ENCODE results near the gene CEP76.

The CEP76 gene

DNA sequence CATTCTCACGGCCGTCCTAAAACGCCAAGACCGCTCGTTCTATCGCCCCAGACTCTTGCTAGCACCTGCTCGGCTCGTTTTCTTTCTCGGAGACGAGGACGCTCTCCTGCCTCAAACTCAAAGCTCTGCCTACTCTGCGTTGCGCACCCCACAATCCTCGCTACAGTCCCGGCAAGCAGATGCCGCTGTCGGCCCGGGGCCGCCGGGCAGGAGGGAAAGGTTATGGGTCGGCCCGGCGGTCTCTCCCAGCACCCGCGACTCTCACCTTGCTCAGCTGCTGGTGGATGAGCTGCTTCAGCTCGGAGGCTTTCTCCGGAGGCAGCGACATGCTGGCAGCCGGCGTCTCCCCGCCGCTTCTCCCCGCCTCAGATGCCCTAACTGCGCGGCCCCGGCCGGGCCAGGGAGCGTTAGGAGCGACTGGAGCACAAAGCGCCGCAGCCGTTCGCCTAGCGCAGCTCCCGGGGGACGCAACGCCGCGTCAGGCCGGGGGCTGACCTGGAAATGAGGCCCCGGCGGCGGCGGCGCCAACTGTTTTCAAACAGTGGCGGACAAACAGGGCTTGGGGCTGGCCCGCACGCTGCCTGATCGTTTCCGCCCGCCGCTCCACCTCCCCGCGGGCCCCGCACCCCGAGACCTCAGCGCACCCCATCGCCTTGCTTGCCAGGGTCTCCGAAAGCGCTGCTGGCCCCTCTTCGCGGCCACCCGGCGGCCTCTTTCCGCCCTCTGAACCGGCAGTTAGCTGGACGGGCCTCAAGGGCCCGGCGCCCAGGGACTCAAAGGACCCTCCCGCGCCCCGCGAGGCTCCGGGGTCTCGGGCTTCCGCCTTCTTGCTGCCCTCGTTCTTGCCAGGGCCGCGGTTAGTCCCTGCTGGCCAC, at the start of gene CEP76, which contains the start of gene PSMG2:
CEP76 (minus strand) TSS at position 503 of the 875 bp plus-strand sequence; CDS start at position 328, 175 bp downstream.
PSMG2 (plus strand) TSS at position 822 of the 875 bp plus-strand sequence. CDS start 66 bp downstream, outside the sequence.
- no peak for FAIRE-seq

DNA sequence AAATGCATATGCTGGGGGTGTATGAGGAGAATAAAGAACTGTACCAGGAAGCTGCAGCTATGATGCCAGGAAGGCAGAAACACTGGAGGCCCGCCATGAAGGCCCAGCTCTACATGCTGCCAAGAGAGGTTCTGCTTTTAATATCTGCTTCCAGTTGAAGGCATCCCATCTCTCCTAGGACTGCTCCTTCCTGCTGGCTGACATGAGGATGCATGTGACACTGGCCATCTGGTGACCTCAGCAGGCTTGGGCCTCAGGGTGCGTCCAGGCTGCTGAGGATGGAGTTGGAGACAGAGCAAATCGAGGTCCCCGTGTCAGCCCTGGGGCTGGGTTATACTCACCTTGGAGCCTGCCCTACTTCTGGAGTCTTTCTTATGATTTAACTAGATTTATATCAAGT, 49.4 kb upstream of the CEP76 start:
- no peak for FAIRE-seq

- no peak for FAIRE-seq
These were observed 49.0 kb upstream of the CEP76 start for GRCh38 chr18:12751503-12751884.

DNA sequence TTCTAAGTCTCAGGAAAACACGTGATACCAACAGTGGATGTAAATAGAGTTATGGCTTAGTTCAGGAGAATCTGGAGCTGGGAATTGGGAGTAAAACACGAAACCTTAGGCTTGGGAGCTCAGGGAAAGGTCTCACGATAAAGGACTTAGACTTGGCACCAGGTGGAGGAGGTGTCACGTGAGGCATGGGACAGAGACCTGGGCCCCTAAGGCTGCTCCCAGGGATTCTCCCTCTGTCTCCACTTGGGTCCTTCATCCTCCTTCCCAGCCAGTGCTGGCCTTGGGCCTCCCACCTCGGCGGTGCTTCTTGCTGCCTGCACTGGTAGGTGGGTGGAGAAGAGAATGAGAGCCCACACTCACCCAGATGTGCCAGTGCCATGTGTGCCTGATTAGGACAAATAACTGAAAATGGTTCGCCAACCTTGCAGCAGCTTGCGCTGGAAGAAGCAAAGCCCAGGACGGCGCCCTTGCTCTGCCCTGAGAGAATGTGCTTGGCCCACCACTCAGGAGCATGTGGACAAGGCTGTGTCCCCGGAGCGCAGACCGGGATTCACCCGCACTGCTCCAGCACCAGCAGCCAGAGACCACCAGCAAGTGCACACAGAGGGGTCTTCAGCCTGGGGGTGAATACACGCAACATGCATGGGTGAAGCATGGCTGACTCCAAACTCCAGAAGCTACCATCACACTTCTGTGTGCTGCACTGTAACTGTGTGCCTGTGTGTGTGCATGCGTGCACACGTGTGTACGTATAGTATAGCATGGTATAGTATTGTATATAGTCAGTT, 48.4 kb upstream of the CEP76 start:
- FAIRE-seq = no peak

DNA sequence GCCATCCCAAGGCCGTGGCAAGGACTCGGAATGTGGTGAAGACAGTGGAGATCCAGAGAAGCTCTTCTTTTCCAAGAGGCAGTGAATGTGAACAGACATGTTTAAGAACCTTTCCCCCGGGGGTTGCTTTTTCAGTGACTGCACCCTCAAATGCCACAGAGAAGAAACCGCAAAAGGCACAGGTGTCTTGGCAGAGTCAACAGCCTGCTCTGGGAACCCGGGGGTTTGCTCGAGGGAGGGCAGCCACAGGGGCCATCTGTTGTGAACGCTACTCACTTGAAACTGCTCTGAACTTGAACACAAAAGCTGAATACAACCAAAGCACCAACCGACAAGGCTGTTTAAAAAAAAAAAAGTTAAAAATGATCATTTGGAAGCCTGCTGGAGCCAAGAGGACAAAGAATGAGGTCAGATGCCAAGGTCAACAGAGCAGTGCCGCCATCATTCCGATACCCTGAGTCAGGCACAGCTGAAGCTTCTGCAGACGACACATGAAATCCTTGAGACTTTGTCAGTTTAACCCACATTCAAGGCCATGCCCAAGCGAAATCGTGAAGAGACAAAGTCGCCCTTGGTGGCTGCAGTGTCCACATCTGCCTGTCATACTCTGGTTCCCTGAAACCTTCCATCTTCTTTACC, 47.7 kb upstream of the CEP76 start:
- FAIRE-seq = no peak

DNA sequence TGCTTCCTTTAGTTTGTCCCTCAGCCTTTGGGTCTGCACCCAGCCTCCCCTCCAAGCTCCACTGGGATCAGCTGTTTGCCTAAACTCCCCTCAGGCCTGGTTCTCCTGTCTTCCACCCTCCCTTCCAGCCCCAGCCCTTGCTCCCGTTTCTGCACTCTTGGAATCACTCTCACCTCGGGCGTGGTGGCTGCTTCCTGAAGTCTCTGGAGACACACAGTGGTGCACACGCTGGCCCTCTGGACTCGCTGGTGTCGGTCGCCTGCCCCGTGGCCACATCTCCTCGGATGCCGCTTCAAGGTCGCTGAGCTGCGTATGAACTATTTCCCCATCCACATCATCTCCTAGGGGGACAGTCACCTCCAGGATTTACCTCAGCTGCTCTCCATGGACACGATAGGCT, 46.6 kb upstream of the CEP76 start:
- FAIRE-seq = no peak

- FAIRE-seq = no peak
These were observed 46.1 kb upstream of the CEP76 start for GRCh38 chr18:12748671-12749070.

GRCh38 chr18:12747530-12748315, 45.2 kb upstream of the CEP76 start:
- no peak for FAIRE-seq

GRCh38 chr18:12745095-12745795, 42.7 kb upstream of the CEP76 start:
- no peak for FAIRE-seq

DNA sequence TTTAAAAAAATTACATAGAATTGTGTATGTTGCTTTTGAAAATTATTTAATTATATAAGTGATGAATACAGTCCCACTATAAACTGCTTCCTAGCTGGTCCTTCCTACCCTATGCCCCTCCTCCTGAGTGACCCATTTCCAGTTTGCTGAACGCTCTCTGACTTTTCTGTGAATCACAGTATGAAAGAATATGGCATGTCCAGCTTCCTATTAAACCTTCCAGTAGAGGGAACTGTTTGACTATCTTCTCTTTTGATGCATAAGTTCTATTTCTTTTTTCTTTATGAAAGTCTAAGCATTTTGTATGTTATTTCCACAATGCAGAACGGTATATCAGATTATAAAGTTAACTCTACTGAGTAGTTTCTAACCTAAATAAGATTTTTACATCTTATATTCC, 41.6 kb upstream of the CEP76 start:
- peak; percentile 91 for FAIRE-seq

DNA sequence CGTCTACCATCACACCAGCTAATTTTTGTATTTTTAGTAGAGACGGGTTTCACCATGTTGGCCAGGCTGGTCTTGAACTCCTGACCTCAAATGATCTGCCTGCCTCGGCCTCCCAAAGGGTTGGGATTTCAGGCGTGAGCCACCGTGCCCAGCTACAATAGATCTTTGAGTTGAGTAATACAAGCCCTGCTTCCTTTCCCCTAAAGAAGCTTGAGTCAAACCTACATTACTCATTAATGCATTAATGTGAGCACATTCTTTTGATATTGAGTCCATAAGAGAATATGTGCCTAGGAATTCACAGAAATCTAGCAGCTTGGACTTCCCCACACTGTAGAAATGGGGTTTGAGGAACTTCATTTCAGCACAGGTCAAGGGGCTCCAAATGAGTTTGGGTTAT, 39.9 kb upstream of the CEP76 start:
- FAIRE-seq = no peak

GRCh38 chr18:12741351-12741750, 38.8 kb upstream of the CEP76 start:
- FAIRE-seq = no peak

DNA sequence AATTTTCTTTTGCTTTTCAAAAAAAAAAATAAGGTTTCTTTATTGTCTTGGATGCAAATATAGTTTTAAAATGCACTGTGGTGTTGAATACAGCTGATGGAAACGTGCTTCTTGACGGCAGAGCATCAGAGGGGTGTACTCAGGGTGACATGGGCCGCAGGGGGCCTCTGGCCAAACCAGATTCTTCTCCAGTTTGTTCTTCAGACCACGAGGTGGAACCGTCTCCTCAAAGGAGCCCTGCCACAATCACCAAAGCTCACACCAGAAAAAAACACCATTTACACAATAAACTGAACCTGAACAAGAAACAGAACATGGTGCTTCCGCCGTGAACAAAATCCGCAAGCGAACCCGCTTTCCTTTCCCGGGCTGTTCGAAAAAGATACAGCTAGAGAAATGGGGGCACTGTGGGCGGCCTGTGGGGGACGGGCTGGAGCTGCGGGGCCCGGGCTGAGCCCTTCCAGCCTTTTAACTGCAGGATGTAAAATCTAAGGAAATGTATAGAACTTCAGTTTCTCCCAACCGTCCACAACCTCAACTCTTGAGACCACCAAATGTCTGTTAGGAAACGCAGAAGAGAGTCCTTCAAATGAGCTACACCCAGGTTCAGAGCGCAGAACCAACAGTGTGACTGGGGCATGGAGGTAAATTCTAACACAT, 34.9 kb upstream of the CEP76 start:
- FAIRE-seq = no peak

DNA sequence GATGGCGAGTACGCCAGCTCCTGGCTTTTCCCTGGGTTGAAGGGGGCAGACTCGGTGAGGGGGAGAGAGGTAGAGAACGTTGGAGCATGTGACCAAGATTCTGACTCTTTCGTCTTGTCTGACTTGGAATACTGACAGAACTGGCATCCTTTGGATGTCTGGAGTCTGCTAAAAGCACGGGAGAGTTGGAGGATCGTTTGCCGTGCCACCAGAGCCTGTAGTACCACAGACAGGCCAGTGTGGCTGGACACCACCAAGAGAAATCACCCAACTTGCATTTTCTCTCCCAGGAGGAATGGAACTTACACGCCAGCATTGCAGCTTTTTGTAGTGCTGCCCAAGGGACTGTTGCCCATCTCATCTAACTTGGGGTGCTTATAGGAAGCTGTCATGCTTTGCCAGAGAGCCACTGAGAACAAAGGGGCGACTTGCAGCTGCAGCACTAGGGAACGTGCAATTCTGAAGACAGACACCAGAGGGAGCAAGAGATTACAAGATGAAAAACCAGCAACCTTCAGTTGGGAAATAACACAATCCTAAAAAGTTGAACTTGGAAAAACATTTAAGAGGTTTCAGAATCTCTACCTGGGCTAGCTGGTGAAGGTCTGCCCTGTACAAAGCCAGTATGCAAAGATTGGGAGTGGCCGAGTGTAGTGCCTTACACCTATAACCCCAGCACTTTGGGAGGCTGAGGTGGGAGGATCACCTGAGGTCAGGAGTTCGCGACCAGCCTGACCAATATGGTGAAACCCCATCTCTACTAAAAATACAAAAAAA, 24.4 kb upstream of the CEP76 start:
- FAIRE-seq = peak; percentile 68

- FAIRE-seq = no peak
These were observed 23.8 kb upstream of the CEP76 start for GRCh38 chr18:12726331-12726730.

DNA sequence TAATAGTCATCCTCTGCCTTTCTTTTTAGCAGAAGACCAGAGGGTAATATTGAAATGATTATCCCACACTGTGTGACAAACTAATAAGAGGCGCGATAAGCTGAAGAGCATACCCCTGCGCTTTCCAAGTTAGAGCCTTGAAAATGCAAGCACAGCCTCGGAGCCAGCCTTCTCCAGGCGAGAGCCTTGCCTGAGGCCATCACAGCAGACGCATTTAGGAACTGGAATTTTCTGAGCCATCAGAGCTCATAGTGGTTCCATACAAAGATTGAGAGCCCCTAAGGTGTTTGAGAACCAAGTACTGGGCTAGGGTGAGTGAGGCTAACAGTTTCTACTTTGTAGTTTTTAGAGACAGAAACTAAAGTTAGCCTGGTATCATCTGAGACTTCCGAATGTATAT, 20.2 kb upstream of the CEP76 start:
- no peak for FAIRE-seq

DNA sequence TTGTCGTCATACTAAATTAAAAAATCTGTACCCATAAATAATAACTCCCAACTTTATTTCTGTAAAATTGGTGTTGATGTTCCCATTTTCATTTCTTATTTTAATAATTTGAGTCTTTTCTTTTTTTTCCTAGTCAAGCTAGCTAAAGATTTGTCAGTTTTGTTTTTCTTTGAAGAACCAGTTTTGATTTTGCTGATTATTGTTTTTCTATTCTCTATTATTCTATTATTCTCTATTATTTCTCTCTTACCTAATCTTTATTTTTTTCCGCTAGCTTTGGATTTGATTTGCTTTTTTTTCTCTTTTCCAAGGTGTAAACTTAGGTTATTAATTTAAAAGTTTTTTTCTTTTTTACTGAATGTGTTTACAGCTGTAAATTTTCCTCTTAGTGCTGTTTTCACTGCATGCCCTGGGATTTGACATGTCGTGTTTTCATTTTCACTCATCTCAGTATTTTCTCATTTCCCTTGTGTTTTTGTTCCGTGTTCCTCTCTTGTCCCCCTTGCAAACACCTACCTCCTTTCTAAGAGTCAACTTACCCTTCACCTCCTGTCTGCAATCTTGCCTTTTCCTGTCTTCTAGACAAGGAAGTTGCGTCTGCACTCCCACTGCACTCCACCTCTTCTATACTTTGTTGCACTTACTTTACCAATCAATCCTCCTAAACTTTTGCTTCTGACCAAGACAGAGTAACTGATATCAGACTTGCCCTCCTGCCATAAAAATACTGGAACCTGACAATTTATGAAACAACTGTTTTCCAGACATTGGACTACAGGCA, 19.2 kb upstream of the CEP76 start:
- no peak for FAIRE-seq

GRCh38 chr18:12711446-12711845, 8.9 kb upstream of the CEP76 start:
- FAIRE-seq = no peak

- no peak for FAIRE-seq
These were observed 1.1 kb upstream of the CEP76 start for GRCh38 chr18:12703664-12704063.

- FAIRE-seq = no peak
These were observed 609 bp upstream of the CEP76 start for GRCh38 chr18:12703096-12703567.

Measured in TTC549 (cell line).